G401 (cell line): ENCODE data around the gene ZNF362. TPM values are rescaled to one million over a fixed set of nuclear protein-coding genes. Genes with fewer than 3 reads are reported as not detected.
A peak's percentile ranks its signal among the peaks of the same experiment; 100 is the strongest.

ENCODE experiments used
- DNase-seq: peaks from one replicate; pipeline ENCODE4 v3.0.0-alpha.2; 2015; ENCODE audit warnings: low spot score
- in situ Hi-C: cut with HindIII; loops from 2 replicates; pipeline ENCODE4 v1.10.0; 2016; ENCODE audit warnings: low sequenced_read_pairs, mixed read lengths
- total RNA-seq: library from RNA; depleted of rRNA; stranded (reverse); fragments of >200 nt; shearing (Covaris generic); gene quantifications from 2 replicates; pipeline ENCODE4 v1.2.3, GENCODE V29; 2014; rRNA removed

Gene ZNF362
- total RNA-seq, 1 experiment from 2014 or later: 13.5 TPM

- DNase-seq: peak; percentile 83
- in situ Hi-C loops: no loop called here
These were observed 93.7 kb downstream of the ZNF362 start for GRCh38 chr1:33349778-33350610.

Other genes with a start within 250 kb of the ZNF362 start
- gene AK2, start 219.6 kb upstream of the ZNF362 start, total RNA-seq: 244 and 260 TPM in 2 replicates
- gene AZIN2, start 175.3 kb upstream of the ZNF362 start, total RNA-seq: 13.1 and 13.6 TPM in 2 replicates
- 1.5 and 1.7 TPM in 2 replicates for gene TRIM62, start 74.4 kb upstream of the ZNF362 start, total RNA-seq
- gene A3GALT2, start 64.6 kb downstream of the ZNF362 start, total RNA-seq: not detected in 2 replicates
- gene PHC2, start 174.6 kb downstream of the ZNF362 start, total RNA-seq: 54.6 and 71.9 TPM in 2 replicates
- 5.8 and 7.4 TPM in 2 replicates for gene ZSCAN20, start 216.2 kb downstream of the ZNF362 start, total RNA-seq